ENCODE data around the gene ERBB3.

DNA sequence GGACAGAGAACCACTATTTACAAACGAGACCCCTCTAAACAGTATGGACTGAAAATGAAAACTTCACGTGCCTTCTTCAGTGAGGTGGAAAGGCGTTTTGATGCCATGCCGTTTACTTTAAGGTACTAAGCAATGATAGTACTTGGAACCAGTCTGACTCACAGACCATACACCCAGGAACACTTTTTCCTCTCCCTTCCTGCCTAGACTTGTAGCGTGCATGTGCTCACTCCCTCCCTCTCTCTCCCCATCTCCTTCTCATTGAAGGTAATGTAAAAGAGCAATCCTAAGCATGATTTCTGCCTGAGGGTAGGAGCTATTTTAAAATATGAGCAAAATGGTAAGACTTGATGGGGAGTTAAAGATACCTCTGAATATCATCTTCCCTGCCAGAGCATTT lies 30.6 kb downstream of the ERBB3 start:
- TF ChIP-seq, protein P1, sequence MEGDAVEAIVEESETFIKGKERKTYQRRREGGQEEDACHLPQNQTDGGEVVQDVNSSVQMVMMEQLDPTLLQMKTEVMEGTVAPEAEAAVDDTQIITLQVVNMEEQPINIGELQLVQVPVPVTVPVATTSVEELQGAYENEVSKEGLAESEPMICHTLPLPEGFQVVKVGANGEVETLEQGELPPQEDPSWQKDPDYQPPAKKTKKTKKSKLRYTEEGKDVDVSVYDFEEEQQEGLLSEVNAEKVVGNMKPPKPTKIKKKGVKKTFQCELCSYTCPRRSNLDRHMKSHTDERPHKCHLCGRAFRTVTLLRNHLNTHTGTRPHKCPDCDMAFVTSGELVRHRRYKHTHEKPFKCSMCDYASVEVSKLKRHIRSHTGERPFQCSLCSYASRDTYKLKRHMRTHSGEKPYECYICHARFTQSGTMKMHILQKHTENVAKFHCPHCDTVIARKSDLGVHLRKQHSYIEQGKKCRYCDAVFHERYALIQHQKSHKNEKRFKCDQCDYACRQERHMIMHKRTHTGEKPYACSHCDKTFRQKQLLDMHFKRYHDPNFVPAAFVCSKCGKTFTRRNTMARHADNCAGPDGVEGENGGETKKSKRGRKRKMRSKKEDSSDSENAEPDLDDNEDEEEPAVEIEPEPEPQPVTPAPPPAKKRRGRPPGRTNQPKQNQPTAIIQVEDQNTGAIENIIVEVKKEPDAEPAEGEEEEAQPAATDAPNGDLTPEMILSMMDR (IDR thresholded peaks at IDR 0.05; ENCODE audit: insufficient read depth, low read depth, low read length): no peak
- no peak for TF ChIP-seq EZH2 (IDR thresholded peaks at IDR 0.05; ENCODE audit: insufficient read depth, low read length)
